HEK293 (cell line): ENCODE data around the gene HOXB7.

Source experiments
- EGR2 ChIP-seq: fragments of 450-650 bp; formaldehyde crosslinking; IDR thresholded peaks from 2 replicates; pipeline ENCODE4 v1.5.1; 2016; ENCODE audit warnings: low read depth, missing biosample characterization, missing genetic modification characterization
- MYNN ChIP-seq: fragments of 450-650 bp; formaldehyde crosslinking; IDR thresholded peaks from 2 replicates; pipeline ENCODE4 v1.5.1; 2016; ENCODE audit warnings: missing biosample characterization, missing genetic modification characterization, borderline replicate concordance
- SP2 ChIP-seq: fragments of 450-650 bp; formaldehyde crosslinking; IDR thresholded peaks from 2 replicates; pipeline ENCODE4 v1.5.1; 2016; ENCODE audit warnings: missing biosample characterization, missing genetic modification characterization
- SP3 ChIP-seq: fragments of 450-650 bp; formaldehyde crosslinking; IDR thresholded peaks from 2 replicates; pipeline ENCODE4 v1.5.1; 2016; ENCODE audit warnings: missing biosample characterization, missing genetic modification characterization
- SP7 ChIP-seq: fragments of 450-650 bp; formaldehyde crosslinking; IDR thresholded peaks from 2 replicates; pipeline ENCODE4 v1.5.1; 2016; ENCODE audit warnings: missing biosample characterization, missing genetic modification characterization
- YY1 ChIP-seq: fragments of 450-650 bp; formaldehyde crosslinking; IDR thresholded peaks from 2 replicates; pipeline ENCODE4 v1.5.1; 2018; ENCODE audit warnings: missing biosample characterization, missing genetic modification characterization
- ZBTB1 ChIP-seq: fragments of 450-650 bp; formaldehyde crosslinking; IDR thresholded peaks from 2 replicates; pipeline ENCODE4 v1.5.1; 2016; ENCODE audit warnings: missing biosample characterization, missing genetic modification characterization
- ZFP69B ChIP-seq: fragments of 450-650 bp; formaldehyde crosslinking; IDR thresholded peaks from 2 replicates; pipeline ENCODE4 v1.5.1; 2016; ENCODE audit warnings: missing biosample characterization, missing genetic modification characterization
- ZIC2 ChIP-seq: fragments of 450-650 bp; formaldehyde crosslinking; IDR thresholded peaks from 2 replicates; pipeline ENCODE4 v1.5.1; 2016; ENCODE audit warnings: missing biosample characterization, missing genetic modification characterization
- ZNF174 ChIP-seq: fragments of 450-650 bp; formaldehyde crosslinking; IDR thresholded peaks from 2 replicates; pipeline ENCODE4 v1.5.0; 2017; ENCODE audit warnings: missing biosample characterization, mild to moderate bottlenecking, missing genetic modification characterization
- ZNF184 ChIP-seq: fragments of 450-650 bp; IDR thresholded peaks from 2 replicates; pipeline ENCODE4 v1.5.1; 2018; ENCODE audit warnings: missing biosample characterization, mild to moderate bottlenecking, missing genetic modification characterization
- ZNF202 ChIP-seq: fragments of 450-650 bp; formaldehyde crosslinking; IDR thresholded peaks from 2 replicates; pipeline ENCODE4 v1.5.1; 2016; ENCODE audit warnings: missing biosample characterization, missing genetic modification characterization, borderline replicate concordance
- ZNF324 ChIP-seq: fragments of 450-650 bp; formaldehyde crosslinking; IDR thresholded peaks from 2 replicates; pipeline ENCODE4 v1.5.1; 2016; ENCODE audit warnings: missing biosample characterization, missing genetic modification characterization
- ZNF37A ChIP-seq: fragments of 450-650 bp; IDR thresholded peaks from 2 replicates; pipeline ENCODE4 v1.5.1; 2018; ENCODE audit warnings: missing biosample characterization, missing genetic modification characterization
- ZNF416 ChIP-seq: fragments of 450-650 bp; formaldehyde crosslinking; IDR thresholded peaks from 2 replicates; pipeline ENCODE4 v1.5.1; 2016; ENCODE audit warnings: missing biosample characterization, missing genetic modification characterization
- ZNF433 ChIP-seq: fragments of 450-650 bp; formaldehyde crosslinking; IDR thresholded peaks from 2 replicates; pipeline ENCODE4 v1.5.1; 2016; ENCODE audit warnings: missing biosample characterization, missing genetic modification characterization, low read depth
- ZNF48 ChIP-seq: fragments of 450-650 bp; formaldehyde crosslinking; IDR thresholded peaks from 2 replicates; pipeline ENCODE4 v1.5.1; 2016; ENCODE audit warnings: missing biosample characterization, missing genetic modification characterization
- ZNF701 ChIP-seq: fragments of 450-650 bp; formaldehyde crosslinking; IDR thresholded peaks from 2 replicates; pipeline ENCODE4 v1.5.1; 2016; ENCODE audit warnings: missing biosample characterization, missing genetic modification characterization
- ZNF776 ChIP-seq: fragments of 450-650 bp; formaldehyde crosslinking; IDR thresholded peaks from 2 replicates; pipeline ENCODE4 v1.5.0; 2017; ENCODE audit warnings: missing biosample characterization, missing genetic modification characterization, borderline replicate concordance
- ZNF837 ChIP-seq: fragments of 450-650 bp; formaldehyde crosslinking; IDR thresholded peaks from 2 replicates; pipeline ENCODE4 v1.5.1; 2016; ENCODE audit warnings: missing biosample characterization, missing genetic modification characterization
- ZSCAN16 ChIP-seq: fragments of 450-650 bp; formaldehyde crosslinking; IDR thresholded peaks from 2 replicates; pipeline ENCODE4 v1.5.1; 2016; ENCODE audit warnings: missing biosample characterization, missing genetic modification characterization
- ZXDB ChIP-seq: fragments of 450-650 bp; formaldehyde crosslinking; IDR thresholded peaks from 2 replicates; pipeline ENCODE4 v1.5.1; 2016; ENCODE audit warnings: missing biosample characterization, missing genetic modification characterization
- TF ChIP-seq, protein P1 (sequence below): fragments of 450-650 bp; formaldehyde crosslinking; IDR thresholded peaks from 2 replicates; pipeline ENCODE4 v1.5.1; 2016; ENCODE audit warnings: missing biosample characterization, missing genetic modification characterization, borderline replicate concordance
- TF ChIP-seq, protein P2 (sequence below): fragments of 450-650 bp; formaldehyde crosslinking; IDR thresholded peaks from 2 replicates; pipeline ENCODE4 v1.5.1; 2017; ENCODE audit warnings: missing biosample characterization, missing genetic modification characterization
- TF ChIP-seq, protein P3 (sequence below): fragments of 450-650 bp; formaldehyde crosslinking; IDR thresholded peaks from 2 replicates; pipeline ENCODE4 v1.5.1; 2016; ENCODE audit warnings: missing biosample characterization, missing genetic modification characterization
- TF ChIP-seq, protein P4 (sequence below): fragments of 450-650 bp; formaldehyde crosslinking; IDR thresholded peaks from 2 replicates; pipeline ENCODE4 v1.5.1; 2016; ENCODE audit warnings: missing biosample characterization, missing genetic modification characterization
- TF ChIP-seq, protein P5 (sequence below): fragments of 450-650 bp; formaldehyde crosslinking; IDR thresholded peaks from 2 replicates; pipeline ENCODE4 v1.5.1; 2016; ENCODE audit warnings: missing biosample characterization, missing genetic modification characterization

Gene HOXB7

DNA sequence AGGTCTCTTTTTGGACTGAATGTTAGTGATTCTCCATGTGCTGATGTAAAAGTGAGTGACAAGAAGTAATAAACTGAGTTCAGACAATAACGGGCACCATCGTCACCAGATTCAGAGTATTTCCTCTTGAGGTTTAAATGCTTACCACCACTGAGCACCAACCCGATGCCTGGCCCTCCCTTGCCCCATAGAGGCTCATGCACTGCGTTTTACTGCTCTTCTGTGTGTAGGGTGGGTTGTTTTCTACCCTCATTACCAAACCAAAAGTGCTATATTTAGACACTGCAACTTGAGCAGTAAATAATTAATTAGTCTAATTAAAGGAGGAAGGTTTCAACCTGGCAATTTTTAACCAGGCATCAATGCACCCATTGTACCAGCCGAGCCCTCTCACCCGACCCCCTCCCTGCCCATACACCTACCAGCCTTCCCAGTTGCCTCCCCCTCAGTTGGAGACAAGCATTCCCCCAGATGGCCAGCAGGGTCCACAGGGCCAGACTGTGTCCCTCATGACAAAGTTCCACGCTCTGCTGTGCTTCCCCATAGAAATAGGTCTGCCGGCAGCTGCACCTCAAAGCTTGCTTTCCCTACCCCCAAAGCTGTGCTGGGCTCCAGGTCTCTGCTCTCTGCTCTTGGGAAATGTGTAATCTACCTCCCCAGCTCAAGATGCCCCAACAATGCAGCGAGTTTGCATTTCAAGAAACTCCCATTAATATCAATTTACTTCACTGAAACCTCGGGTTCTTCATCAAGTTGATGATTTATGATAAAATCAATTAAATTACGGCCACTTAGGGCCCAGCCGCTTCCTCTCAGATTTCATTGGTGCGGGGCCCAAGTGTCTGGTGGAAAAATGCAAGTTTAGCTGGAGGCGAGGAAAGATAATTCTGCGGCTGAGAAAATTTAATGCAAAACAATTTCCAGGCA lies 48.7 kb downstream of the HOXB7 start (continued):
- TF ChIP-seq, protein P1, sequence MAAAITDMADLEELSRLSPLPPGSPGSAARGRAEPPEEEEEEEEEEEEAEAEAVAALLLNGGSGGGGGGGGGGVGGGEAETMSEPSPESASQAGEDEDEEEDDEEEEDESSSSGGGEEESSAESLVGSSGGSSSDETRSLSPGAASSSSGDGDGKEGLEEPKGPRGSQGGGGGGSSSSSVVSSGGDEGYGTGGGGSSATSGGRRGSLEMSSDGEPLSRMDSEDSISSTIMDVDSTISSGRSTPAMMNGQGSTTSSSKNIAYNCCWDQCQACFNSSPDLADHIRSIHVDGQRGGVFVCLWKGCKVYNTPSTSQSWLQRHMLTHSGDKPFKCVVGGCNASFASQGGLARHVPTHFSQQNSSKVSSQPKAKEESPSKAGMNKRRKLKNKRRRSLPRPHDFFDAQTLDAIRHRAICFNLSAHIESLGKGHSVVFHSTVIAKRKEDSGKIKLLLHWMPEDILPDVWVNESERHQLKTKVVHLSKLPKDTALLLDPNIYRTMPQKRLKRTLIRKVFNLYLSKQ (tag by site-specific recombination): no peak
- TF ChIP-seq ZNF837 (tag by site-specific recombination) (no peak), ZNF48 (no peak), ZXDB (tag by site-specific recombination) (peak; percentile 90), ZNF202 (tag by site-specific recombination) (no peak), YY1 (no peak), ZNF37A (tag by site-specific recombination) (no peak), SP3 (no peak), ZNF776 (tag by site-specific recombination) (no peak), MYNN (no peak), ZNF416 (tag by site-specific recombination) (no peak), ZBTB1 (tag by site-specific recombination) (no peak), SP2 (tag by site-specific recombination) (no peak), ZNF433 (no peak), ZSCAN16 (tag by site-specific recombination) (no peak), ZNF184 (no peak), ZNF324 (tag by site-specific recombination) (no peak; the same call in 1 of the 2 replicates), ZIC2 (peak; percentile 15; the same call in 1 of the 2 replicates), SP7 (tag by site-specific recombination) (peak; percentile 96), ZFP69B (tag by site-specific recombination) (peak; percentile 53; the same call in 1 of the 2 replicates), EGR2 (tag by site-specific recombination) (peak; percentile 23; the same call in 1 of the 2 replicates), ZNF701 (tag by site-specific recombination) (no peak), ZNF174 (no peak)
- TF ChIP-seq, protein P2, sequence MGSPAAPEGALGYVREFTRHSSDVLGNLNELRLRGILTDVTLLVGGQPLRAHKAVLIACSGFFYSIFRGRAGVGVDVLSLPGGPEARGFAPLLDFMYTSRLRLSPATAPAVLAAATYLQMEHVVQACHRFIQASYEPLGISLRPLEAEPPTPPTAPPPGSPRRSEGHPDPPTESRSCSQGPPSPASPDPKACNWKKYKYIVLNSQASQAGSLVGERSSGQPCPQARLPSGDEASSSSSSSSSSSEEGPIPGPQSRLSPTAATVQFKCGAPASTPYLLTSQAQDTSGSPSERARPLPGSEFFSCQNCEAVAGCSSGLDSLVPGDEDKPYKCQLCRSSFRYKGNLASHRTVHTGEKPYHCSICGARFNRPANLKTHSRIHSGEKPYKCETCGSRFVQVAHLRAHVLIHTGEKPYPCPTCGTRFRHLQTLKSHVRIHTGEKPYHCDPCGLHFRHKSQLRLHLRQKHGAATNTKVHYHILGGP (tag by site-specific recombination): peak; percentile 88
- TF ChIP-seq, protein P3, sequence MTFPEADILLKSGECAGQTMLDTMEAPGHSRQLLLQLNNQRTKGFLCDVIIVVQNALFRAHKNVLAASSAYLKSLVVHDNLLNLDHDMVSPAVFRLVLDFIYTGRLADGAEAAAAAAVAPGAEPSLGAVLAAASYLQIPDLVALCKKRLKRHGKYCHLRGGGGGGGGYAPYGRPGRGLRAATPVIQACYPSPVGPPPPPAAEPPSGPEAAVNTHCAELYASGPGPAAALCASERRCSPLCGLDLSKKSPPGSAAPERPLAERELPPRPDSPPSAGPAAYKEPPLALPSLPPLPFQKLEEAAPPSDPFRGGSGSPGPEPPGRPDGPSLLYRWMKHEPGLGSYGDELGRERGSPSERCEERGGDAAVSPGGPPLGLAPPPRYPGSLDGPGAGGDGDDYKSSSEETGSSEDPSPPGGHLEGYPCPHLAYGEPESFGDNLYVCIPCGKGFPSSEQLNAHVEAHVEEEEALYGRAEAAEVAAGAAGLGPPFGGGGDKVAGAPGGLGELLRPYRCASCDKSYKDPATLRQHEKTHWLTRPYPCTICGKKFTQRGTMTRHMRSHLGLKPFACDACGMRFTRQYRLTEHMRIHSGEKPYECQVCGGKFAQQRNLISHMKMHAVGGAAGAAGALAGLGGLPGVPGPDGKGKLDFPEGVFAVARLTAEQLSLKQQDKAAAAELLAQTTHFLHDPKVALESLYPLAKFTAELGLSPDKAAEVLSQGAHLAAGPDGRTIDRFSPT: 0 out of 2 replicates have a peak, but pooled peaks have one; percentile 43
- TF ChIP-seq, protein P4, sequence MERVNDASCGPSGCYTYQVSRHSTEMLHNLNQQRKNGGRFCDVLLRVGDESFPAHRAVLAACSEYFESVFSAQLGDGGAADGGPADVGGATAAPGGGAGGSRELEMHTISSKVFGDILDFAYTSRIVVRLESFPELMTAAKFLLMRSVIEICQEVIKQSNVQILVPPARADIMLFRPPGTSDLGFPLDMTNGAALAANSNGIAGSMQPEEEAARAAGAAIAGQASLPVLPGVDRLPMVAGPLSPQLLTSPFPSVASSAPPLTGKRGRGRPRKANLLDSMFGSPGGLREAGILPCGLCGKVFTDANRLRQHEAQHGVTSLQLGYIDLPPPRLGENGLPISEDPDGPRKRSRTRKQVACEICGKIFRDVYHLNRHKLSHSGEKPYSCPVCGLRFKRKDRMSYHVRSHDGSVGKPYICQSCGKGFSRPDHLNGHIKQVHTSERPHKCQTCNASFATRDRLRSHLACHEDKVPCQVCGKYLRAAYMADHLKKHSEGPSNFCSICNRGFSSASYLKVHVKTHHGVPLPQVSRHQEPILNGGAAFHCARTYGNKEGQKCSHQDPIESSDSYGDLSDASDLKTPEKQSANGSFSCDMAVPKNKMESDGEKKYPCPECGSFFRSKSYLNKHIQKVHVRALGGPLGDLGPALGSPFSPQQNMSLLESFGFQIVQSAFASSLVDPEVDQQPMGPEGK (tag by site-specific recombination): peak; percentile 83
- TF ChIP-seq, protein P5, sequence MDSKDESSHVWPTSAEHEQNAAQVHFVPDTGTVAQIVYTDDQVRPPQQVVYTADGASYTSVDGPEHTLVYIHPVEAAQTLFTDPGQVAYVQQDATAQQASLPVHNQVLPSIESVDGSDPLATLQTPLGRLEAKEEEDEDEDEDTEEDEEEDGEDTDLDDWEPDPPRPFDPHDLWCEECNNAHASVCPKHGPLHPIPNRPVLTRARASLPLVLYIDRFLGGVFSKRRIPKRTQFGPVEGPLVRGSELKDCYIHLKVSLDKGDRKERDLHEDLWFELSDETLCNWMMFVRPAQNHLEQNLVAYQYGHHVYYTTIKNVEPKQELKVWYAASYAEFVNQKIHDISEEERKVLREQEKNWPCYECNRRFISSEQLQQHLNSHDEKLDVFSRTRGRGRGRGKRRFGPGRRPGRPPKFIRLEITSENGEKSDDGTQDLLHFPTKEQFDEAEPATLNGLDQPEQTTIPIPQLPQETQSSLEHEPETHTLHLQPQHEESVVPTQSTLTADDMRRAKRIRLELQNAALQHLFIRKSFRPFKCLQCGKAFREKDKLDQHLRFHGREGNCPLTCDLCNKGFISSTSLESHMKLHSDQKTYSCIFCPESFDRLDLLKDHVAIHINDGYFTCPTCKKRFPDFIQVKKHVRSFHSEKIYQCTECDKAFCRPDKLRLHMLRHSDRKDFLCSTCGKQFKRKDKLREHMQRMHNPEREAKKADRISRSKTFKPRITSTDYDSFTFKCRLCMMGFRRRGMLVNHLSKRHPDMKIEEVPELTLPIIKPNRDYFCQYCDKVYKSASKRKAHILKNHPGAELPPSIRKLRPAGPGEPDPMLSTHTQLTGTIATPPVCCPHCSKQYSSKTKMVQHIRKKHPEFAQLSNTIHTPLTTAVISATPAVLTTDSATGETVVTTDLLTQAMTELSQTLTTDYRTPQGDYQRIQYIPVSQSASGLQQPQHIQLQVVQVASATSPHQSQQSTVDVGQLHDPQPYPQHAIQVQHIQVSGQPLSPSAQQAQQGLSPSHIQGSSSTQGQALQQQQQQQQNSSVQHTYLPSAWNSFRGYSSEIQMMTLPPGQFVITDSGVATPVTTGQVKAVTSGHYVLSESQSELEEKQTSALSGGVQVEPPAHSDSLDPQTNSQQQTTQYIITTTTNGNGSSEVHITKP (tag by site-specific recombination): 0 out of 2 replicates have a peak, but pooled peaks have one; percentile 33
